DOHH2 (cell line): ENCODE measurements around the gene MAML2.

ENCODE experiments used
- H3F3A ChIP-seq: fragments of 200-600 bp; sonication (generic), shearing (Covaris generic); 2 replicates; pipeline ENCODE4 v1.6.0; 2016; ENCODE audit warnings: antibody characterized with exemption, mild to moderate bottlenecking; ENCODE audit not compliant: control insufficient read depth, insufficient read depth
- H3K27ac ChIP-seq: fragments of 200-600 bp; sonication (generic); 2 replicates; pipeline ENCODE4 v1.5.1; 2014; ENCODE audit warnings: low read depth, mild to moderate bottlenecking, low read length, moderate library complexity
- H3K27me3 ChIP-seq: fragments of 200-600 bp; sonication (generic); 2 replicates; pipeline ENCODE4 v1.6.1; 2014; ENCODE audit warnings: mild to moderate bottlenecking, low read length, mixed read lengths; ENCODE audit not compliant: control insufficient read depth
- H3K36me3 ChIP-seq: fragments of 200-600 bp; sonication (generic); 2 replicates; pipeline ENCODE4 v1.6.1; 2014; ENCODE audit warnings: mild to moderate bottlenecking, low read length, moderate library complexity, mixed read lengths; ENCODE audit not compliant: control insufficient read depth
- H3K4me1 ChIP-seq: fragments of 200-600 bp; sonication (generic); 2 replicates; pipeline ENCODE4 v1.6.1; 2014; ENCODE audit warnings: mild to moderate bottlenecking, low read length, mixed read lengths; ENCODE audit not compliant: control insufficient read depth
- H3K4me2 ChIP-seq: fragments of 200-600 bp; sonication (generic); 2 replicates; pipeline ENCODE4 v1.6.0; 2014; ENCODE audit warnings: mild to moderate bottlenecking, low read length, moderate library complexity
- H3K4me3 ChIP-seq: fragments of 200-600 bp; sonication (generic); 2 replicates; pipeline ENCODE4 v1.5.1; 2014; ENCODE audit warnings: mild to moderate bottlenecking, low read length, mixed read lengths
- H3K79me2 ChIP-seq: fragments of 200-600 bp; sonication (generic); 2 replicates; pipeline ENCODE4 v1.6.1; 2014; ENCODE audit warnings: mild to moderate bottlenecking, low read length, mixed read lengths; ENCODE audit not compliant: control insufficient read depth
- H3K9me2 ChIP-seq: fragments of 200-600 bp; sonication (generic); replicated peaks from 2 replicates; pipeline ENCODE4 v1.6.1; 2014; ENCODE audit warnings: mild to moderate bottlenecking, low read length, mixed read lengths; ENCODE audit not compliant: control insufficient read depth
- H3K9me3 ChIP-seq: fragments of 200-600 bp; sonication (generic); 2 replicates; pipeline ENCODE4 v1.6.1; 2014; ENCODE audit warnings: antibody characterized with exemption, low read length, mixed read lengths; ENCODE audit not compliant: control insufficient read depth, insufficient read depth
- H4K20me1 ChIP-seq: fragments of 200-600 bp; sonication (generic); 2 replicates; pipeline ENCODE4 v1.6.0; 2014; ENCODE audit warnings: low read depth, mild to moderate bottlenecking, antibody characterized with exemption, low read length, moderate library complexity; ENCODE audit not compliant: control insufficient read depth, insufficient read depth
- CTCF ChIP-seq: fragments of 200-600 bp; sonication (generic); IDR thresholded peaks from one replicate; pipeline ENCODE4 v1.5.1; 2014; ENCODE audit warnings: antibody characterized with exemption, mild to moderate bottlenecking, low read depth, low read length; ENCODE audit not compliant: poor library complexity, severe bottlenecking
- EZH2phosphoT487 ChIP-seq: fragments of 200-600 bp; sonication (generic); IDR thresholded peaks from 2 replicates; pipeline ENCODE4 v1.6.1; 2017; ENCODE audit warnings: borderline replicate concordance, mild to moderate bottlenecking, antibody characterized with exemption, low read length, moderate library complexity, mixed read lengths

The MAML2 gene

GRCh38 chr11:96293109-96293508 lies 49.9 kb downstream of the MAML2 start:
- Histone ChIP-seq H4K20me1 (no peaks in the 10 kb centered on the region), H3K27ac (no peak overlapping the region), H3K4me1 (no peaks in the 10 kb centered on the region), H3K79me2 (no peaks in the 10 kb centered on the region), H3K9me3 (no peaks in the 10 kb centered on the region), H3K4me3 (no peak overlapping the region), H3F3A (no peaks in the 10 kb centered on the region), H3K9me2 (no peaks in the 10 kb centered on the region), H3K4me2 (no peak overlapping the region), H3K36me3 (no peaks in the 10 kb centered on the region), H3K27me3 (peaks cover 3% of the 10 kb centered on the region; the same call in 1 of the 2 replicates)
- TF ChIP-seq EZH2phosphoT487 (no peak), CTCF (no peak)

- no peak overlapping the region for H3K4me3 ChIP-seq
- TF ChIP-seq EZH2phosphoT487, result no peak
- no peak for TF ChIP-seq CTCF
- no peaks in the 10 kb centered on the region for H3K79me2 ChIP-seq
Observed at GRCh38 chr11:96292291-96293010, 50.5 kb downstream of the MAML2 start.

GRCh38 chr11:96290631-96291030 lies 52.4 kb downstream of the MAML2 start:
- peaks cover 3% of the 10 kb centered on the region; the same call in 1 of the 2 replicates for H3K27me3 ChIP-seq

More at GRCh38 chr11:96292291-96293010, 50.5 kb downstream of the MAML2 start:
- Histone ChIP-seq H3K9me2 (no peaks in the 10 kb centered on the region), H3K4me1 (no peaks in the 10 kb centered on the region), H4K20me1 (no peaks in the 10 kb centered on the region), H3K4me2 (no peak overlapping the region), H3K27me3 (peaks cover 3% of the 10 kb centered on the region; the same call in 1 of the 2 replicates), H3K27ac (no peak overlapping the region), H3K36me3 (no peaks in the 10 kb centered on the region), H3K9me3 (no peaks in the 10 kb centered on the region), H3F3A (no peaks in the 10 kb centered on the region)

More at GRCh38 chr11:96290631-96291030, 52.4 kb downstream of the MAML2 start:
- Histone ChIP-seq H3K4me3 (no peak overlapping the region), H3K36me3 (no peaks in the 10 kb centered on the region), H4K20me1 (no peaks in the 10 kb centered on the region), H3K9me2 (no peaks in the 10 kb centered on the region), H3K4me2 (no peak overlapping the region), H3K79me2 (no peaks in the 10 kb centered on the region), H3K4me1 (no peaks in the 10 kb centered on the region), H3F3A (no peaks in the 10 kb centered on the region), H3K27ac (no peak overlapping the region), H3K9me3 (no peaks in the 10 kb centered on the region)
- TF ChIP-seq CTCF (no peak), EZH2phosphoT487 (no peak)
